GM21723 (cell line): ENCODE measurements around the gene RAP1B.

ENCODE experiments used
- ATAC-seq: cut with Tn5 transposase; IDR thresholded peaks from one replicate; pipeline ENCODE4 v1.9.1; 2021; ENCODE audit warnings: mild to moderate bottlenecking, moderate library complexity; ENCODE audit not compliant: unreplicated experiment

Gene RAP1B

DNA sequence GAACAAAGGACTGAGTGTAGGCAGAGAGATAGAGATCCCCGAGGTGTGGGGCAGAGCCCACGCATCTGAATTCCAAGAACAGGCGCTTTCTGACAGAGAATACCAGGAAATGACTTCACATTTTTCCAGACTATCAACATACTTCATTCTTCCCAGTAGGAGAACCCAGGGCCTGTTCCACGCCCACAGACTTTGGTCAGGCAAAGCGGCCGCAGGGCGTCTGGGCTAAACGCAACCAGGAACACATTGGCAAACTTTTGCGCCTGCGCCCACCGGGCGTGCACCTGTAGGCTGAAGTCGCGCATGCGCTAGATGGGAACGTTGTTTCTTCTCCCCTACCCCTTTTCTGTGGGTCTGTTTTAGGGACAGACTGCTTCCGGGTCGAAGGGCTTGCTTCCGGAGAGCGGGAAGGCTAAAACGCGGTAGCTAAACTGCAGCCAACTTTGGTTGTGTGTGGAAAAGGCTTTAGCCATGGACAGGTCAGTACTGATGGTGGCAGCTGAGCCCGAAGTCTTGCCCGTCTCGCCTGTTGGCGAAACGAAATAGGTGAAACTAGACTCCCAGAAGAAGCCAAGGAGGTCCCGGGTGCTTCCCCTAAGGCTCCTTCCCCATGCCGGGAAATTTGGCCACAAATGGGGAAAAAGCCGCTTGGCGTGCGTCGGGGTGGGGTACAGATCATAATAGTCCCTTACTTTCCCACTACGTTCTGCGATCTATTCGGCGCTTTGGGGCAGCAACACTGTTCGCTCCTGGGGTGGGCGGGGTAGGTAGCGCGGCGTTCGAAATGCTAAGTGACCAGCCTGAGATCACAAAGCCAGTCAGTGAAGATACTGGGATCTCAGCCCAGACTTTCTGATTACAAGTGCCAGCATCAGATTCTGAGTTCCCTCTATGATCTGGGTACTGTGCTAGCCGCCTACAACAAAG lies 76.2 kb downstream of the RAP1B start, which contains the start of gene NUP107:
TSS of gene NUP107 (plus strand) at position 384 of the 927 bp plus-strand sequence. CDS start at position 472, 88 bp downstream.
- ATAC-seq, result peak; percentile 96

GRCh38 chr12:68695454-68695853 lies 84.8 kb downstream of the RAP1B start:
- ATAC-seq, result no peak

DNA sequence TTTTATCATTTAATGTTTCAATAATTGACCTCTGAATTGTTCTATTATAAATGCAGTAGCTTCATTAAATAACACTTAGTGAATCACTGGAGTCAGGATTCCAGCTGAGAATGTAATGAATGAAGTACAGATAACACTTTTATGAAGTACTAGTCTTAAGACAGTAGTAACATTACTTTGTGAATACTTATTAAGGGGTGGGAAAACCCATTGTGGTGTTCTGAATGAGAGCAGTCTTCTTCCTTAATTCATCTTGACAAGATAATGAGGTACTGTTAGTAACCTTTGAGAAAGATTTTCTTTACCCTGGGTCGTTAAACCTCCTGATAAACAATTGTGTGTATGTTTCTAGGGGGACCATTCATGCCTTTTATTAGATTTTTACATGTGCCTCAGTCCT lies 88.8 kb downstream of the RAP1B start:
- no peak for ATAC-seq
